DMS114 treated with DMSO at 0.1 percent for 48 hours (cell line): ENCODE measurements around the gene RPL27.

Experiments
- DNase-seq: peaks from one replicate; lab custom pipeline; 2025; ENCODE audit not compliant: unreplicated experiment; lab: John Stamatoyannopoulos, UW

The RPL27 gene

GRCh38 chr17:43020789-43021740 is 22.8 kb downstream of the RPL27 start:
- DNase-seq: peak; percentile 23

- DNase-seq: peak; percentile 69
Measured at GRCh38 chr17:43021741-43022512, 23.7 kb downstream of the RPL27 start, which contains the start of gene VAT1. VAT1 (minus strand) TSS chr17:43022385; CDS start chr17:43022322, 63 bp downstream.

- DNase-seq: peak; percentile 80
Measured at GRCh38 chr17:43024407-43025289, 26.4 kb downstream of the RPL27 start, which contains the start of gene RND2. RND2 (plus strand) TSS chr17:43025231; CDS start chr17:43025348, 117 bp downstream.

GRCh38 chr17:43025290-43025657 is 27.1 kb downstream of the RPL27 start:
- no peak for DNase-seq

GRCh38 chr17:43025766-43026537 is 27.7 kb downstream of the RPL27 start:
- DNase-seq: no peak

GRCh38 chr17:43026595-43026994 is 28.4 kb downstream of the RPL27 start:
- DNase-seq: no peak

- no peak for DNase-seq
Measured at GRCh38 chr17:43027091-43028032, 29.1 kb downstream of the RPL27 start.

GRCh38 chr17:43028221-43028861 is 30.1 kb downstream of the RPL27 start:
- DNase-seq: no peak

- DNase-seq: no peak
Measured at GRCh38 chr17:43030137-43030767, 32.0 kb downstream of the RPL27 start.

- no peak for DNase-seq
Measured at GRCh38 chr17:43031666-43032065, 33.4 kb downstream of the RPL27 start.

GRCh38 chr17:43033948-43034881 is 36.0 kb downstream of the RPL27 start:
- no peak for DNase-seq

GRCh38 chr17:43034894-43035293 is 36.7 kb downstream of the RPL27 start:
- no peak for DNase-seq

GRCh38 chr17:43039646-43040045 is 41.4 kb downstream of the RPL27 start:
- DNase-seq: no peak

GRCh38 chr17:43040655-43041054 is 42.4 kb downstream of the RPL27 start:
- no peak for DNase-seq

- DNase-seq: no peak
Measured at GRCh38 chr17:43042025-43042628, 43.9 kb downstream of the RPL27 start.

GRCh38 chr17:43043307-43043706 is 45.1 kb downstream of the RPL27 start:
- no peak for DNase-seq
